PC-3 (cell line): ENCODE data around the gene TMC1.

Source experiments
- EZH2 ChIP-seq: fragments of 300-600 bp; sonication (generic); IDR thresholded peaks from one replicate; pipeline ENCODE4 v1.6.1; 2017; ENCODE audit warnings: antibody characterized with exemption, mild to moderate bottlenecking, low read length; ENCODE audit not compliant: unreplicated experiment
- TF ChIP-seq, protein P1 (sequence below): fragments of 300-600 bp; sonication (generic); conservative IDR thresholded peaks from 2 replicates; pipeline ENCODE4 v1.5.1; 2017; ENCODE audit warnings: antibody characterized with exemption, low read depth, mild to moderate bottlenecking, low read length

DNA sequence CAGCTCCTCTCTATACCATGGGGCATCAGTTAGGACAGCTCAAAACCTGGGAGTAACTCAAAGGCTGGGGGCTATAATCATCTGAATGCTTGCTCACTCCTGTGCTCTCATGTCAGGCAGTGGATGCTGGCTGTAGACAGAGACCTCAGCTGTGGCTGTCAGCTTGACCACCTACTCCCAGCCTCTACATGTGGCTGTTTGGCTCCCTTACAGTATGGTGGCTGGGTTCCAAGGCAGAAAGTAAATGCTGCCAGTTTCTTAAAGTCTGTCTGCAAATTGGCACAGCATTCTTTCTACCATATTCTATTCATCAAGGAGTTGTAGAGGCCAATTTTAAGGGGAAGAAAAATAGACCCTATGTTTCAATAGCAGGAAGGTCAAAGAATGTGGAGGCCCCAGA is 66.9 kb downstream of the TMC1 start:
- TF ChIP-seq, protein P1, sequence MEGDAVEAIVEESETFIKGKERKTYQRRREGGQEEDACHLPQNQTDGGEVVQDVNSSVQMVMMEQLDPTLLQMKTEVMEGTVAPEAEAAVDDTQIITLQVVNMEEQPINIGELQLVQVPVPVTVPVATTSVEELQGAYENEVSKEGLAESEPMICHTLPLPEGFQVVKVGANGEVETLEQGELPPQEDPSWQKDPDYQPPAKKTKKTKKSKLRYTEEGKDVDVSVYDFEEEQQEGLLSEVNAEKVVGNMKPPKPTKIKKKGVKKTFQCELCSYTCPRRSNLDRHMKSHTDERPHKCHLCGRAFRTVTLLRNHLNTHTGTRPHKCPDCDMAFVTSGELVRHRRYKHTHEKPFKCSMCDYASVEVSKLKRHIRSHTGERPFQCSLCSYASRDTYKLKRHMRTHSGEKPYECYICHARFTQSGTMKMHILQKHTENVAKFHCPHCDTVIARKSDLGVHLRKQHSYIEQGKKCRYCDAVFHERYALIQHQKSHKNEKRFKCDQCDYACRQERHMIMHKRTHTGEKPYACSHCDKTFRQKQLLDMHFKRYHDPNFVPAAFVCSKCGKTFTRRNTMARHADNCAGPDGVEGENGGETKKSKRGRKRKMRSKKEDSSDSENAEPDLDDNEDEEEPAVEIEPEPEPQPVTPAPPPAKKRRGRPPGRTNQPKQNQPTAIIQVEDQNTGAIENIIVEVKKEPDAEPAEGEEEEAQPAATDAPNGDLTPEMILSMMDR = no peak
- no peak for TF ChIP-seq EZH2
